IMR-90 (cell line): Measurements from ENCODE around the gene HLA-DOA. TPM values are rescaled to one million over a fixed set of nuclear protein-coding genes. Genes with fewer than 3 reads are reported as not detected.

ENCODE experiments used
- ATAC-seq: fragments of 200-7000 bp; cut with Tn5 transposase; 2 replicates; pipeline ENCODE4 v1.9.1; 2020; ENCODE audit warnings: low read depth, mild to moderate bottlenecking, moderate library complexity
- BruUV-seq: library from RNA; stranded (reverse); fragments of 400-500 nt; replicated peaks from 2 replicates; lab custom pipeline; 2021; lab: Mats Ljungman, UMichigan
- CTCF ChIA-PET: fragments of 300-600 bp; formaldehyde crosslinking; extraction: SDS; loops from one replicate; lab custom pipeline; 2021; ENCODE audit warnings: antibody characterized with exemption; lab: Yijun Ruan, JAX
- POLR2A ChIA-PET: fragments of 300-600 bp; sonication (Branson Sonifier 250); formaldehyde crosslinking; loops from one replicate; lab custom pipeline; 2022; ENCODE audit warnings: antibody characterized with exemption; ENCODE audit not compliant: unreplicated experiment; lab: Charles Lee
- DNase-seq: peaks from one replicate; pipeline ENCODE4 v3.0.0; 2013
- H2AFZ ChIP-seq: replicated peaks from 2 replicates; pipeline ENCODE3; 2013; ENCODE audit warnings: low read length, mild to moderate bottlenecking; ENCODE audit not compliant: poor library complexity
- H2AK5ac ChIP-seq: 2 replicates; pipeline ENCODE4 v1.6.1; 2013; ENCODE audit warnings: low read depth, low read length, inconsistent platforms
- H2AK9ac ChIP-seq: replicated peaks from 2 replicates; pipeline ENCODE3; 2013; ENCODE audit warnings: mild to moderate bottlenecking, low read depth, low read length, moderate library complexity; ENCODE audit not compliant: poor library complexity
- H2BK120ac ChIP-seq: 2 replicates; pipeline ENCODE4 v1.6.1; 2013; ENCODE audit warnings: low read depth, low read length, inconsistent platforms
- H2BK15ac ChIP-seq: 3 replicates; pipeline ENCODE4 v1.6.1; 2013; ENCODE audit warnings: low read depth, low read length, inconsistent platforms
- H2BK20ac ChIP-seq: 2 replicates; pipeline ENCODE4 v1.6.1; 2013; ENCODE audit warnings: low read depth, mild to moderate bottlenecking, inconsistent platforms, low read length, moderate library complexity
- H2BK5ac ChIP-seq: 2 replicates; pipeline ENCODE4 v1.6.1; 2013; ENCODE audit warnings: mild to moderate bottlenecking, low read depth, low read length, inconsistent platforms; ENCODE audit not compliant: poor library complexity, severe bottlenecking
- H3K14ac ChIP-seq: replicated peaks from 2 replicates; pipeline ENCODE4 v1.6.1; 2013; ENCODE audit warnings: low read depth, low read length, inconsistent platforms
- H3K18ac ChIP-seq: 2 replicates; pipeline ENCODE4 v1.6.1; 2013; ENCODE audit warnings: low read depth, low read length, control low read depth
- H3K23ac ChIP-seq: 2 replicates; pipeline ENCODE4 v1.6.1; 2013; ENCODE audit warnings: low read depth, low read length, inconsistent platforms
- H3K27ac ChIP-seq: 2 replicates; pipeline ENCODE4 v1.5.1; 2013; ENCODE audit warnings: mild to moderate bottlenecking, control low read depth, low read length; ENCODE audit not compliant: insufficient read depth
- H3K27me3 ChIP-seq: 2 replicates; pipeline ENCODE4 v1.6.1; 2013; ENCODE audit warnings: low read length; ENCODE audit not compliant: control insufficient read depth, insufficient read depth
- H3K36me3 ChIP-seq: 2 replicates; pipeline ENCODE4 v1.6.1; 2013; ENCODE audit warnings: low read length, mixed read lengths; ENCODE audit not compliant: control insufficient read depth, insufficient read depth
- H3K4ac ChIP-seq: 2 replicates; pipeline ENCODE4 v1.6.1; 2013; ENCODE audit warnings: low read depth, low read length, inconsistent platforms
- H3K4me1 ChIP-seq: 2 replicates; pipeline ENCODE4 v1.6.1; 2013; ENCODE audit warnings: low read length, mixed read lengths; ENCODE audit not compliant: control insufficient read depth, insufficient read depth
- H3K4me2 ChIP-seq: 2 replicates; pipeline ENCODE4 v1.6.1; 2013; ENCODE audit warnings: low read depth, mild to moderate bottlenecking, control low read depth, low read length, moderate library complexity
- H3K4me3 ChIP-seq: 2 replicates; pipeline ENCODE4 v1.5.1; 2013; ENCODE audit warnings: low read depth, mild to moderate bottlenecking, control low read depth, low read length, moderate library complexity; ENCODE audit not compliant: insufficient read depth
- H3K56ac ChIP-seq: 2 replicates; pipeline ENCODE4 v1.6.1; 2013; ENCODE audit warnings: low read length, inconsistent platforms; ENCODE audit not compliant: insufficient read depth; ENCODE audit errors: extremely low read depth
- H3K79me1 ChIP-seq, 2 experiments: 2 replicates each; pipeline ENCODE4 v1.6.1; 2013; ENCODE audit warnings: low read length in 2 of 2, inconsistent platforms in 1 of 2, low read depth in 1 of 2
- H3K9ac ChIP-seq: 2 replicates; pipeline ENCODE4 v1.6.1; 2013; ENCODE audit warnings: low read depth, low read length, control low read depth
- H3K9me1 ChIP-seq: 2 replicates; pipeline ENCODE4 v1.6.1; 2013; ENCODE audit warnings: low read length, inconsistent platforms; ENCODE audit not compliant: insufficient read depth
- H3K9me3 ChIP-seq: 2 replicates; pipeline ENCODE4 v1.6.1; 2013; ENCODE audit warnings: low read length; ENCODE audit not compliant: control insufficient read depth, insufficient read depth
- H4K20me1 ChIP-seq: 2 replicates; pipeline ENCODE4 v1.6.1; 2013; ENCODE audit warnings: low read length, inconsistent platforms; ENCODE audit not compliant: insufficient read depth
- H4K5ac ChIP-seq: 2 replicates; pipeline ENCODE4 v1.6.1; 2013; ENCODE audit warnings: mild to moderate bottlenecking, low read depth, low read length, control low read depth
- H4K8ac ChIP-seq, 2 experiments: 2 replicates each; pipeline ENCODE4 v1.6.1; 2013; ENCODE audit warnings: low read depth in 2 of 2, low read length in 2 of 2, control low read depth in 1 of 2, inconsistent platforms in 1 of 2
- H4K91ac ChIP-seq: 2 replicates; pipeline ENCODE4 v1.6.1; 2013; ENCODE audit warnings: low read depth, low read length, inconsistent platforms; ENCODE audit not compliant: insufficient read depth
- BHLHE40 ChIP-seq: fragments of 150-350 bp; IDR thresholded peaks from 2 replicates; pipeline ENCODE4 v1.6.1; 2016; ENCODE audit warnings: mild to moderate bottlenecking, low read depth, low read length
- CTCF ChIP-seq: conservative IDR thresholded peaks from 2 replicates; pipeline ENCODE4 v1.5.1; 2012; ENCODE audit warnings: mild to moderate bottlenecking, low read depth, low read length, improper control_type of control experiment
- ELK1 ChIP-seq: fragments of 150-350 bp; IDR thresholded peaks from 2 replicates; pipeline ENCODE4 v1.6.1; 2016; ENCODE audit warnings: low read depth, mild to moderate bottlenecking, low read length, moderate library complexity, borderline replicate concordance
- MAZ ChIP-seq: IDR thresholded peaks from 2 replicates; pipeline ENCODE4 v1.6.1; 2012; ENCODE audit warnings: low read depth, mild to moderate bottlenecking, low read length, improper control_type of control experiment, moderate library complexity, borderline replicate concordance
- RFX5 ChIP-seq: IDR thresholded peaks from 2 replicates; pipeline ENCODE4 v1.8.0; 2012; ENCODE audit warnings: low read depth, mild to moderate bottlenecking, low read length, moderate library complexity
- SMC3 ChIP-seq: fragments of 150-350 bp; IDR thresholded peaks from 2 replicates; pipeline ENCODE4 v1.6.1; 2016; ENCODE audit warnings: low read depth, mild to moderate bottlenecking, antibody characterized with exemption, low read length, moderate library complexity
- WGBS, 2 experiments: methylation state at CpG; one replicate each; pipeline versions ENCODE4 v1.1.5 to v1.1.7; 2013; ENCODE audit warnings: missing lambda C conversion rate in 2 of 2; ENCODE audit not compliant: insufficient read length in 1 of 2; ENCODE audit errors: extremely low coverage in 2 of 2; 5-methylcytosine and 5-hydroxymethylcytosine counted together
- dilution Hi-C: fragments of 300-500 bp; cut with HindIII; formaldehyde crosslinking; loops from one replicate; pipeline ENCODE4 v1.14.3; 2018; ENCODE audit warnings: low sequenced_read_pairs; ENCODE audit not compliant: unreplicated experiment
- in situ Hi-C: fragments of 300-500 bp; cut with MboI; formaldehyde crosslinking; loops from 3 replicates; pipeline ENCODE4 v1.14.3; 2019; ENCODE audit warnings: low sequenced_read_pairs, inconsistent platforms, mixed read lengths
- intact Hi-C: fragments of 100-400 bp; cut with micrococcal nuclease; formaldehyde crosslinking; loops from 2 replicates; pipeline ENCODE4 v1.10.0; 2022
- polyA plus RNA-seq, 3 experiments: library from polyadenylated mRNA; depleted of rRNA; stranded (reverse); fragments of >200 nt; gene quantifications; 2 replicates each; pipeline ENCODE4 v1.2.3, GENCODE V29; 2012; ENCODE audit warnings: low replicate concordance in 1 of 3
- total RNA-seq: library from RNA; depleted of rRNA; stranded (reverse); fragments of >200 nt; gene quantifications from 2 replicates; pipeline ENCODE4 v1.2.3, GENCODE V29; 2012
- TF ChIP-seq, protein P1 (sequence below): fragments of 150-350 bp; IDR thresholded peaks from 2 replicates; pipeline ENCODE4 v1.6.1; 2017; ENCODE audit warnings: mild to moderate bottlenecking, antibody characterized with exemption, low read length, low read depth

Gene HLA-DOA
- total and polyA plus RNA-seq, 2 of the 4 experiments (the other 2 are of a cell fraction), result not detected

- no peak for TF ChIP-seq CTCF
- no peak for TF ChIP-seq BHLHE40
Observed at GRCh38 chr6:32983493-32983848, 25.9 kb downstream of the HLA-DOA start (continued).

DNA sequence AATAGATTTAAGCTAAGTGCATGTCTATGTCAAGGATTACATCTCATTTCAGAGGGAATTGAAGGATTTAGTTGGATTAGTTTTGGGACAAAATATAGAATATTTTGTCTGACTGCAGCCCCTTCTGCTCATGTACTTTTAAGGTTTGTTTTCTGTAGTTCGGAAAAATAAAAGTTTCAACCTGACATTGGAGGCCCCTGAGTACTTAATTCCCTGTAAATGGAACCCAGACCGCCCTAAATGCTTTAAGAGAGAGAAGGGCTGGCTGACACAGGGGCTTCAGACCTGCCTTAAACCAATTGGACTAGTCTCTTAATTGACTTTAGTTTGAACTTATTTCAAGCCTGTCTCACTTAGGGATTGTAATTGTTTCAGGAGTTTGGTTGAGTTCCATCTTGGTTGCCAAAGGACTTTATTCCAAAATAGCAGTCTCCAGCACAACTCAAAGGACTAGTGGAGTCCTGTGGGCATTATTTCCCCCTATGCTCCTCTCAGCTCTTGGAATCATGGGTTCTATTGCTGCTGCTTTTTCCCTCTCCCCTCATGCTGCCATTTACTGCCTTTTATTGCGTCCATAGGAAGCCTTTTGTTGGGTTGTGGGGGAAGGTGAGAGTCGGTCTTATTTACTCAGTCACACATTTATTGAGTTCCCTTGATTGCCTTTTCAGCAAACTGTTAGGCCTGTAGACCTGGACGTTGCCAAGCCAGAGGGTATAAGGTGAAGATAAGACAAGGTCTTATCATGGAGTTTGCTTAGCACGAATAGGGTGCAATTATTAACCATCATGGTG, 26.5 kb downstream of the HLA-DOA start:
- H2AK9ac ChIP-seq, result no peak overlapping the region
- dilution Hi-C loops, result no loop called here
- H3K4me1 ChIP-seq, result no peaks in the 10 kb centered on the region
- no peak overlapping the region for H3K14ac ChIP-seq
- POLR2A ChIA-PET, result interaction anchor here (0.7 to 2.8 kb wide), 3 partner anchors 9 to 339 kb away, joined by 4 to 27 read pairs (median 6); no protein-coding TSS in a partner anchor
- no peak overlapping the region for H2BK20ac ChIP-seq
- no peak overlapping the region for H3K9ac ChIP-seq
- intact Hi-C loops, result no loop called here
- no peak overlapping the region for H4K91ac ChIP-seq
- H3K4me2 ChIP-seq, result no peak overlapping the region
- no peak overlapping the region for H3K56ac ChIP-seq
- H4K5ac ChIP-seq, result no peak overlapping the region
- peak overlapping the region; percentile 23; the same call in 1 of the 2 replicates for H3K23ac ChIP-seq
- H3K27me3 ChIP-seq, result peaks cover 7% of the 10 kb centered on the region
- peaks cover 5% of the 10 kb centered on the region; the same call in 1 of the 2 replicates for H3K9me1 ChIP-seq
- CTCF ChIA-PET, result interaction anchor here (2.0 to 2.8 kb wide), 3 partner anchors 11 to 97 kb away, joined by 7 to 19 read pairs (median 17); no protein-coding TSS in a partner anchor
- H2BK120ac ChIP-seq, result no peak overlapping the region
- ATAC-seq (no peak), DNase-seq (no peak)
- BruUV-seq, result no TSS peak
- H2BK15ac ChIP-seq, result no peak overlapping the region
- peaks cover 24 to 31% of the 10 kb centered on the region in 2 experiments for H3K79me1 ChIP-seq
- no peak overlapping the region for H4K8ac ChIP-seq
- peaks cover 67% of the 10 kb centered on the region for H4K20me1 ChIP-seq
- H2AK5ac ChIP-seq, result no peak overlapping the region
- no peak overlapping the region for H3K4ac ChIP-seq
- no peak overlapping the region for H3K4me3 ChIP-seq
- WGBS, 2 experiments, result no CpG with 5 or more reads among the region's 6 CpGs
- in situ Hi-C loops, result no loop called here
- peak overlapping the region; percentile 3 for H2BK5ac ChIP-seq
- H3K36me3 ChIP-seq, result peaks cover 36% of the 10 kb centered on the region
- no peaks in the 10 kb centered on the region for H3K9me3 ChIP-seq
- H3K18ac ChIP-seq, result no peak overlapping the region
- H3K27ac ChIP-seq, result no peak overlapping the region
- H2AFZ ChIP-seq, result no peak overlapping the region
- no peak for TF ChIP-seq RFX5
- TF ChIP-seq ELK1, result no peak
- TF ChIP-seq CTCF, result no peak
- TF ChIP-seq BHLHE40, result no peak
- no peak for TF ChIP-seq SMC3
- TF ChIP-seq MAZ, result no peak
- TF ChIP-seq, protein P1, sequence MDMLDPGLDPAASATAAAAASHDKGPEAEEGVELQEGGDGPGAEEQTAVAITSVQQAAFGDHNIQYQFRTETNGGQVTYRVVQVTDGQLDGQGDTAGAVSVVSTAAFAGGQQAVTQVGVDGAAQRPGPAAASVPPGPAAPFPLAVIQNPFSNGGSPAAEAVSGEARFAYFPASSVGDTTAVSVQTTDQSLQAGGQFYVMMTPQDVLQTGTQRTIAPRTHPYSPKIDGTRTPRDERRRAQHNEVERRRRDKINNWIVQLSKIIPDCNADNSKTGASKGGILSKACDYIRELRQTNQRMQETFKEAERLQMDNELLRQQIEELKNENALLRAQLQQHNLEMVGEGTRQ, result no peak
